Mesodermal cell (in vitro differentiated cells): ENCODE data around the gene DCP2.

Source experiments
- H3K27ac ChIP-seq: 2 replicates; pipeline ENCODE4 v1.7.0; 2013; ENCODE audit warnings: mild to moderate bottlenecking, low read depth, low read length, moderate library complexity; ENCODE audit not compliant: severe bottlenecking
- H3K36me3 ChIP-seq: 2 replicates; pipeline ENCODE4 v1.7.1; 2013; ENCODE audit warnings: mild to moderate bottlenecking, low read length, moderate library complexity; ENCODE audit not compliant: control insufficient read depth, insufficient read depth
- H3K4me1 ChIP-seq: one replicate; pipeline ENCODE4 v1.7.1; 2013; ENCODE audit warnings: mild to moderate bottlenecking, low read length; ENCODE audit not compliant: insufficient read depth, control insufficient read depth, poor library complexity, severe bottlenecking
- H3K4me3 ChIP-seq: 2 replicates; pipeline ENCODE4 v1.7.0; 2013; ENCODE audit warnings: low read length, control low read depth, mild to moderate bottlenecking; ENCODE audit not compliant: insufficient read depth, poor library complexity, severe bottlenecking; ENCODE audit errors: extremely low read depth
- H3K9me3 ChIP-seq: 2 replicates; pipeline ENCODE4 v1.7.1; 2013; ENCODE audit warnings: mild to moderate bottlenecking, low read length, moderate library complexity; ENCODE audit not compliant: control insufficient read depth
- WGBS, 2 experiments: methylation state at CpG; one replicate each; pipeline ENCODE4 v1.1.5; 2013; ENCODE audit warnings: missing lambda C conversion rate in 2 of 2; ENCODE audit not compliant: insufficient coverage in 2 of 2; 5-methylcytosine and 5-hydroxymethylcytosine counted together

The DCP2 gene

DNA sequence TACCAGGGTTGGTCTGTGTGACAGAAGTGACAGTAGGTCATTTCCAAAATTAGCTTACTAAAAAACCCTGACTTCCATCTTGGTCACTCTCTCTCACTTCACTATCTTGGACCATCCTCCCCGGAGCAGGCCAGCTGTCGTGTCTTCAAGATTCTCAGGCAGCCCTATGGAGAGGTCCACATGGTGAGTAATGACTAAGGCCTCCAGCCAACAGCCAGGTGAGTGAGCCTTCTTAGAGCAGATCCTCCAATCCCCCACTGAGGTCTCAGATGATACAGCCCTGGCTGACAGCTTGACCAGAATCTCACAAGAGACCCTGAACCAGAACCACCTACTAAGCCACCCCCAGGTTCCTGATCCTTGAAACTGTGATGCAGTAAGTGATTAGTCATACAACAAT, 92.0 kb downstream of the DCP2 start:
- Histone ChIP-seq H3K36me3 (peaks cover 23% of the 10 kb centered on the region), H3K27ac (no peak overlapping the region), H3K4me1 (peaks cover 3% of the 10 kb centered on the region), H3K4me3 (no peak overlapping the region), H3K9me3 (no peaks in the 10 kb centered on the region)
- 100% methylated on average over 1 of the region's 2 CpGs; no CpG with 5 or more reads in 1 of the 2 experiments for WGBS, 2 experiments
